Measurements from ENCODE around the gene ACKR2.

DNA sequence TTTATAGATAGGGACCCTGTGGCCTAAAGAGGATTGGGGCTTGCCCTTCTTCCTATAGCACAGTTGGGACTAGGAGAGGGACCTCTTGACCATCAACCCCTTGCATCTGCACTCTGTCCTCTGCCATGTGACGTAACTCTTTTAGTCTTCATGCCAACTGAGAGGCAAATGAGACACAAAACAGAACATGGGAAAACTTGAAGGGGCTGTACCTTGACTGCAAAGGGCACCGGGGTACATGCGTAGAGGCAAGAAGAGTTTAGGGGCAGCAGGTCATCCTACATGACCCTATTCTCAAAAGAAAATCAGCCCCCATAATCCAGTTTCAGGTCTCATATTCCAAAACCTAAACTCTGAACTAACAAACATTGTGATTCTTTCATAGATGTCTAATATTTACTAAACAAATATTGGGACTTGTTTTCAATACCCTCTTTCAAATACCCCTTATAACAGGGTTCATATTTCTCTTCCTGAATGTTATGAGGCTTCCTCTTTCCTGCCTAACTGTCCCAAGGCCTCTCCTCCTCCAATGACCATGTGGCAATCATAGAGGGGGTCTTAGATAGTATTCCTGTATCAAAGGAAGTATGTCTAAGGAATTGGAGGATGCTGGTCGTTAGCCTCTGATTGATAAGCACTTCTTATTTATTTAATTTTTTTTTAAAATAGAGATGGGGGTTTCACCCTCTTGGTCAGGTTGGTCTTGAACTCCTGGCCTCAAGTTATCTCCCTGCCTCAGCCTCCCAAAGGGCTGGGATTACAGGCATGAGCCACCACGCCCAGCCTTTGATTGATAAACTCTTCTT, 20.6 kb downstream of the ACKR2 start:
- TF ChIP-seq CTCF (IDR thresholded peaks at IDR 0.05) (no peak), POLR2AphosphoS5 (IDR thresholded peaks at IDR 0.05) (no peak), POLR2A (IDR thresholded peaks at IDR 0.05) (no peak)

Data from transverse colon (tissue), 4 donors.